Activated T-cell treated with anti-CD3 and anti-CD28 coated beads for 4 hours (primary cell): Measurements from ENCODE around the gene PRDM10.

ENCODE experiments used
- DNase-seq: peaks from one replicate; pipeline ENCODE4 v3.0.0-alpha.2; 2020

Gene PRDM10

DNA sequence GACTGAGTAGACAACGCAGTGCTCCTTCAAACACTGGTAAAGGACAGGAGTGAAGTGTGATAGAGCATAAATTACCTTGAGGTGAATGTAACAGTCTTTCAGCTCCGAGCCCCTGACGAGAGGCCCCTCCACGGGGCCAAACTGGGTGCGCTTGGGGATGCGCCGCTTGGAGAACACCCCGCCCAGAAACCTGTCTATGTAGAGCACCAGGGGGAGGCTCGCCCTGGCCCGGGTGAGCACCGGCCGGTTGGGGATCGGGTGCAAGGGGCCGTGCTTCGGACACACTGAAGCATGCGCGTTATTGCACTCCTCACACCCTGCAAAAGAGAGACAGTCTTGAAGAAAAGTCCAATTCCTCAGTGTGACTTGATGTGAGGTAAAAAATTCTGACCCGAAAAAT is 57.9 kb downstream of the PRDM10 start:
- DNase-seq = no peak

DNA sequence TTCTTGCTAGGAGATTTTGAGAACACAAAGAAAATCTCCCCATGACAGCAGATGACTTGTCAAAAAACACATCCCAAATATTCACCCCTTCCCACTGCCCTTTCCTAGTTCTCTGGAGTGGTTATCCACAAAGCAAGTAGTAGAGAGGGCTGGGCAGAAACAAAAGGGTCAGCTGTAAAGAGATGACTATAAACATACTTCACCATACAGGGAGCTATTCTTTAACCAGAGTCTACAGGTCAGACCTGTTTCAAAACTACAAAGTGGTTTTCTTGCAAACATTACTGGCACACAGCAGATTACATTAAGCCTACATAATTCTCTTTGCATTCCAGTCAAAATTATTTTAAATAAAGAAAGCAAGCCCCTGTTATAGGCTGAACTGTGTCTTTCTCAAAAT is 59.6 kb downstream of the PRDM10 start:
- no peak for DNase-seq

DNA sequence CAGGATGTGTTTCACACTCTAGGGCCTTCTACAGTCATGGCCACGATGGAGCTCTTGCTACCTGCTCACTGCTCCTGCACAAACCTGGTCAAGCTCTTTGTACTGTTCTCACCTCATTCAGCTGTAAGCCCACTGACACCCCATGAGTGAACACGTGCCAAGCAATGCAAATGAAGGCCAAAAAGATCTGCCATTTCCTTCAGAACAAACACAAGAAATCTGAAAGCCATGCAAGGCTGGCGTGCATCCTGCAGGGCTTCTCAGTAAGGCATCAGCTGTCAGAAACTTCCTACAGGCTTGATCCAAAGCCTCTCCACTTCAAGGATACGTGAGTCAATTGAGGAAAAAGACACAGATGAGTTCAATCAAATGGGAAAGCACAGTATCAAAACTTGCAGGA is 63.1 kb downstream of the PRDM10 start:
- no peak for DNase-seq

DNA sequence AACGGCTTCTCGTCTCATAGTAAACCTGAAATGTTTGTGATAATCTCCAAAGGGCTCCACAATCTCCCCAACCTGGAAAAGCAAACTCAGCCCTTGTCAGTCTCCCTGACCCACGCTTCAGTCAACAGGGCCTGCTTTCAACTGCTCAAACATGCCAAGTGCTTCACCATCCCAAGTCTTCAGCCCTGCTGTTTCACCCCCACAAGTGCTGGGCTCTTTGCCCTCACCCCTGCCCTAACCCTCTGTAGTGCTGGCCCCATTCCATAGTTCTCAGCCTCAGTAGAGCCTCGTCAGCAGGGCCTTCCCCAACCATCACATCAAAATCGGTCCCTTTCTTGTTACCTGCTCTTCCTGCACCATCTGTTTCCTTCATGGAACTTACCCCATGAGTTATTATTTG is 63.9 kb downstream of the PRDM10 start:
- no peak for DNase-seq

DNA sequence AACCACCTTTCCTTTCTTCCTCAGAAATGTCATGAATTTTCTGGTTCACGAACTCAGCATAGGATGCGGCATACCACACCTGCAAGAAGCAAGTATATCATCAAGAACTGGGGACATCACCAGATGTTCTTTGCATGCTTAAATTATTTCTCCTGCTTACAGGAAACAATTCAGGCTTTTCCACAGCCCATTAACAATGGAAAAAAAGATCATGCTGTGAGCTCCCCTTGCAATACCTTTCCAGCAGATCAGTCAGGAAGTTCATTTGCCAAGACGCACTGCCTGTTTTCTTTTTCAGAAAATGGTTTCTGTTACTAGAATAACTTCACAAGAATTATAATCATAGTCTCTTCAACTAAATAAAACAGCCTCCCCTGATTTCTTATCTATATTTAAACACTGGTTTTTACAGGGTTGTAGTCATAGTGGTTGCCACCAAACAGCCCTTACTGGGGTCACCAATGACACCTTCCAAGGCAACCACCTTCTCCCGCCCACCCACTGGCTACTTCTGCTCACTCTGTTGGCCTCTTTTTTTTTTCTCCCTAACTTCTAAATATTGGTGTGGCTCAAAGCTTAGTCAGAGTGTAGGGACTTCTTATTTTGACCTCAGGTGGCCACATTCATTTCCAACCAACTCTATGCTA is 64.9 kb downstream of the PRDM10 start:
- no peak for DNase-seq

- no peak for DNase-seq
These were observed 66.9 kb downstream of the PRDM10 start for GRCh38 chr11:129935723-129936122.

GRCh38 chr11:129933891-129934290 is 68.7 kb downstream of the PRDM10 start:
- DNase-seq = no peak

DNA sequence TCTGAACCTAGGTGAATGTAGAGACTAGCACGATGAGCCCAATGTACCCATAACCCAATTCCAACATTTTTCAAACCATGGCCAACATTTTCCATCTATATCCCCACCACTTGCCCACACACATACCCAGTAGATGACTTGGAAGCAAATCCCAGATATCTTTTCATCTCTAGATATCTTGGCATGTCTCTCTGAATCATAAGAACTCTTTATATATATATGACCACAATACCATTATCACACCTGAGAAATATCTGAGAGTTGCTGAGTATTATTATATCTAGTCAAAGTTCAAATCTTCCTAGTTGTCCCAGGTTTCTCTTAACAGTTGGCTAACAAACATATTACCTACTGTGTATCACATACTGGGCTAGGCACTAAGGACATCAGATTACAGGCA is 69.4 kb downstream of the PRDM10 start:
- no peak for DNase-seq

DNA sequence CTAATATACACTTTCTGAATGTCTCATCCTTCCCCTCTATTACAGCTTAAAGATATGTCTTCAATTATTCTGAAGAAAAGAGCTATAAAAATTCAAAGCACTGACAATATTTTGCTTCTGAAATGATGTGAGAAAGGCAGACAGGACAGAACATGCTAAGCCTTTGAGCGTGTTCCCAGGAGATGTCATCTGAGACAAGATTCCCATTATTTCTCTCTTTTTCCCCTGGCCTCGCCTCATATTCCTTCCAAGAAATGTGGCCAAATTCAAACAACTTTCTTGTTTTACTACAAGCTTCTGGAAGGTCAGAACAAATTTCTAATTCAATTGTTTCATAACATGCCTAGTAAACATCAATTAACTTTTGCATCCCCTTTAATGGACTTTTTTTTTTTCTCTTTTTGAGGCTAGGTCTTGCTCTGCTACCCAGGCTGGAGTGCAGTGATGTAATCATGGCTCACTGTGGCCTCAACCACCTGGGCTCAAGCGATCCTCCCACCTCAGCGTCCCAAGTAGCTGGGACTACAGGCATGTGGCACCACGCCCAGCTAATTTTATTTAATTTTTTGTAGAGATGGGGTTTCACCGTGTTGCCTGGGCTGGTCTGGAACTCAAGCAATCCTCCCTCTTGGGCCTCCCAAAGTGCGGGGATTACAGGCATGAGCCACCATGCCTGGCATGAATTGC is 70.1 kb downstream of the PRDM10 start:
- no peak for DNase-seq

DNA sequence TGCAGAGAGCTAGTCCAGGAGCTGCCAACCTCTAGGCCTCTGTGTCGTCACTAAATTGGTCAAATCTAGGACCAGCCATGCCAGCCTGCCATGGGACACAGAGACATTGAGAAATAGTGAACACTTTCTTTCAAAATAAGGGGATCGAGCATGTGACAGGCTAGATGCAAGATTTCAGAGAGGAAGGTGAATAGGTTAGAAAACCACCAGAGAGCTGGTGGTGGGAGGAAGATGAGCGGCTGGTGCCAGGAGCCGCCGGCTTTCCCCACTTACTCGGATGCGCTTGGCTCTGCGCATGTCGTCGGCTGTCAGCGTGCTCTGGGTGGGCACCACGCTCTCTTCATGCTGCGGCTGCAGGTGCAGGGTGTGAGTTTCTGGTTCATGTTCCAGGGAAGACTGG is 71.9 kb downstream of the PRDM10 start:
- DNase-seq = no peak

- no peak for DNase-seq
These were observed 72.3 kb downstream of the PRDM10 start for GRCh38 chr11:129930296-129930695.

GRCh38 chr11:129929721-129930120 is 72.9 kb downstream of the PRDM10 start:
- no peak for DNase-seq

DNA sequence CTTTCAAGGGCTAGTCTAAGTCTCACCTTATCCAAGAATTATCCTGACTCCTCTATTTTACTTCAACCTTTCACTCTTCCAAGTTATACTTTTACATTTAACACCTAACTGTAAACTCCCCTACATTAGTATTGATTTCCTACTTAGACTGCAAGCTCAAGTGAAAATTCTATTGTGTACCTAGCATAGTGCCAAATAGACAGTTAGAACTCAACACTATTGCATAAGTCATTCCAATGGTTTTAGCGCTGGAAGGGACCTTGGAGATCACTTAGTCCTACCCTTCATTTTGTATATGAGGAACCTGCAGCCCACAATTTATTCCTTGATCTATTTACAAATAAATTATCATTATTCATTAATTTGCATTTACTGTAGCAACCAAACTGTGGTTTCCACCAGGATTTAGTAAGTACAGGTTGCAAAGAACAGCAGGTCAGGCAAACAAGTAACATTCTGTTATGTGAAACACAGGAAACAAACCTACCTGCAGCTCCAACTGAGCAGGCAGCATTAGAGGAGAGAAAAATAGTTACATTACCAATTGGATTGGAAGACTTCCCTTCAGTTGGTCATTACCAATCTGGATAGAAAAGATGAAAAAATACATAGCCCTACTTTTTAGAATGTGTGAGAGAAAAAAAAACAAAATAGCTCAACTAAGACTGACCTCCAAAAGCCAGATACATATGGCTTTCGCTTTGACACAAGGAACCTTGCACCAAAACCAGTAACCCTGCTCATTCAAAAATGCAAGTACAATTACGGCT is 73.5 kb downstream of the PRDM10 start:
- no peak for DNase-seq

GRCh38 chr11:129922674-129923073 is 80.0 kb downstream of the PRDM10 start:
- no peak for DNase-seq

- no peak for DNase-seq
These were observed 84.3 kb downstream of the PRDM10 start for GRCh38 chr11:129918361-129918760.

DNA sequence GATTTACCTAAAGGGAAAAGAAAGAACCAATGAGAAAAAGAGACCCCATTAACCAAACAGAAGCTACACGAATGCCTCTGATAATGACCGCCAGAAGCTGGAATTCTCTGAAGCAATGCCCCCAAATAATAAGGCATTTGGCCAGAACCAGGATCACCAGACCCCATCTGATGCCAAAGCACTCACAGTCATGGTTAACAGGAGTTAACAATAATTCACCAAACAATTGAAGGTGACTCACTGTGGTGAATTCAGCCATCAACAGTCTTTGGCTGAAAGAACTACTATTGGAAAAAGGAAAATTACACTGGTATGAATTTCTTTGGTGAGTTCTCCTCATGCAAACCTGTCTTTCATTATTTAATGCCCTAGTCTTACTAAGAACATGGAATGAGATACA is 85.4 kb downstream of the PRDM10 start:
- no peak for DNase-seq

GRCh38 chr11:129911298-129911697 is 91.3 kb downstream of the PRDM10 start:
- no peak for DNase-seq

- no peak for DNase-seq
These were observed 92.3 kb downstream of the PRDM10 start for GRCh38 chr11:129910360-129910759.

GRCh38 chr11:129905402-129905801 is 97.2 kb downstream of the PRDM10 start:
- no peak for DNase-seq

DNA sequence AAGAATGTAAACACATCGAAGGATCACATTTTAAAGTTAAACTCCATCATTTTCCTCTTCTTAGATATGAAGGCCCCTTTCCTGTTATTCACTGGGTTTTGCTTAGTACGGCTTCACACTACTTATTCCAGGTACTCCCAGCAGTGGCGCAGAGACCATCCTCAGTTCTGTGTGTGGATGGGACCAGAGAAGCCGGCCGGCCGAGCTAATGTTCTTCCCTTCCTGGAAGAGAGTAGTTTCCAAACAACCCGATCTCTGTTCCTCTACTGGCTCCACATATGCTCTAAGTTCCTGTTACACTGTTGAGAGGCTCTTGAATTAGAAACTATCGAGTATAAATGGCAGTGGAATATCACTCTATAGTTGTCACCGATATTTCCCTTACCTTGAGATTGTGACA is 106.6 kb downstream of the PRDM10 start:
- no peak for DNase-seq

- DNase-seq = peak; percentile 86
These were observed 107.3 kb downstream of the PRDM10 start, which contains the start of gene NFRKB for GRCh38 chr11:129895126-129896041. Gene NFRKB (minus strand): TSS chr11:129895578. CDS start chr11:129892849, 2,729 bp downstream.

DNA sequence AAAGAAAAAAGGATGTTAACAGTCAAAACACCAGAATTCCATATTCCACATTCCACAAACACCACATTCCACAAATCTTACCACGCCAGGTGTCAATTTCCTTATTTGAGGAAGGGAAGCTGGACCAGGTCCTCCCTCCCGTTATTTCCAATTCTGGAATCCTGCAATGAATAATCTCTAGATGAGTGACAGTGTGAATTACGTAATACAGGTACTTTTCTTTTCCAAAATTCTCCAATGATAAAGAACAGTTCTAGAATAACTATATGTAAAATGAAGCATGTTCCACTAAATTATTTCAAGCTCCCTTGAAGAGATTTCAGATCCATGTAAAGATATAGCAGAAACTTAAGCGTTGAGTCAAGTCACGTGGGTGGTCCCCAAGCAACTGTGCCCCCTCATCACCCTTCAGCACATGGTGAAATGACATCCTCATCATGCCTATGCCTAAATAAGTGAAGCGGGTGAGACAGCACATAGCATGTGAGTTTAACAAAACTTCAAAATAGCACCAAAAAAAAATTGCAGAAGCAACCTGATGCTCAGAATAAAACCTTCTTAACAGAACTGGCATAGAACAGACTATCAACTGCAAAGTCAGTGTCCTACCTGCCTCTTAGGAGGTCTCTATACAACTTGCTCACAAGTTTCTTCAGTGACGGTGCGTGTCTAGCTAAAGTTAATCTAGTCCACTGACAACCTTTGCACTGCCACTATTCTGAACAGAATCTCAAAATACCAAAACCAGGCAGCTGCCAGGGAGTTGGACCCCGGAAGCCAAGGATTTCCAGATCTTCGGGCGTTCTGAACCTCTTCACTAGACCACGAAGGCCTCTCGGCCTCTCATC is 108.1 kb downstream of the PRDM10 start:
- no peak for DNase-seq
